Endodermal cell (in vitro differentiated cells): Measurements from ENCODE around the gene PNPLA8. TPM values are rescaled to one million over a fixed set of nuclear protein-coding genes. Genes with fewer than 3 reads are reported as not detected.
"Not testable (repeated sequence)": the region's sequence is repeated elsewhere in the genome, so short reads cannot be mapped to it uniquely, and the experiment has no call there.

ENCODE experiments used
- DNase-seq: peaks from one replicate; pipeline ENCODE4 v3.0.0-alpha.2; 2017
- H3K27ac ChIP-seq: 2 replicates; pipeline ENCODE4 v1.5.1; 2013; ENCODE audit warnings: mild to moderate bottlenecking, low read depth, low read length, moderate library complexity
- H3K27me3 ChIP-seq: 2 replicates; pipeline ENCODE4 v1.6.1; 2013; ENCODE audit warnings: mild to moderate bottlenecking, low read length, moderate library complexity; ENCODE audit not compliant: insufficient read depth, control insufficient read depth, poor library complexity, severe bottlenecking
- H3K36me3 ChIP-seq: 2 replicates; pipeline ENCODE4 v1.7.0; 2013; ENCODE audit warnings: mild to moderate bottlenecking, low read length, moderate library complexity; ENCODE audit not compliant: control insufficient read depth, insufficient read depth
- H3K4me1 ChIP-seq: one replicate; pipeline ENCODE4 v1.7.0; 2013; ENCODE audit warnings: low read length; ENCODE audit not compliant: control insufficient read depth, insufficient read depth
- H3K4me3 ChIP-seq: 2 replicates; pipeline ENCODE4 v1.5.1; 2013; ENCODE audit warnings: mild to moderate bottlenecking, low read length, moderate library complexity
- H3K9ac ChIP-seq: 2 replicates; pipeline ENCODE4 v1.6.1; 2013; ENCODE audit warnings: mild to moderate bottlenecking, low read length, moderate library complexity; ENCODE audit not compliant: poor library complexity, severe bottlenecking; ENCODE audit errors: extremely low read depth
- H3K9me3 ChIP-seq: 2 replicates; pipeline ENCODE4 v1.6.1; 2013; ENCODE audit warnings: mild to moderate bottlenecking, low read length, moderate library complexity; ENCODE audit not compliant: control insufficient read depth
- H3K27ac Mint-ChIP-seq: 2 replicates; pipeline ENCODE4 v1.8.0; 2020; ENCODE audit warnings: mixed read lengths
- H3K27me3 Mint-ChIP-seq: 2 replicates; pipeline ENCODE4 v1.8.0; 2021; ENCODE audit warnings: mild to moderate bottlenecking, mixed read lengths; ENCODE audit not compliant: insufficient read depth
- H3K36me3 Mint-ChIP-seq: 2 replicates; pipeline ENCODE4 v1.8.0; 2020; ENCODE audit warnings: low read depth, mixed read lengths
- H3K4me1 Mint-ChIP-seq: 2 replicates; pipeline ENCODE4 v1.8.0; 2020; ENCODE audit warnings: mixed read lengths
- H3K4me3 Mint-ChIP-seq: 2 replicates; pipeline ENCODE4 v1.8.0; 2020; ENCODE audit warnings: mild to moderate bottlenecking, moderate library complexity, mixed read lengths
- H3K9me3 Mint-ChIP-seq: 2 replicates; pipeline ENCODE4 v1.8.0; 2020; ENCODE audit warnings: mild to moderate bottlenecking, mixed read lengths
- CTCF ChIP-seq: fragments of 200-600 bp; sonication (generic); conservative IDR thresholded peaks from 2 replicates; pipeline ENCODE4 v1.5.0; 2021; ENCODE audit warnings: antibody characterized with exemption, mild to moderate bottlenecking
- WGBS, 2 experiments: methylation state at CpG; one replicate each; pipeline versions ENCODE4 v1.1.5 to v1.1.7; 2013; ENCODE audit warnings: missing lambda C conversion rate in 2 of 2, mixed read lengths in 1 of 2; ENCODE audit not compliant: insufficient coverage in 1 of 2, insufficient read length in 1 of 2; 5-methylcytosine and 5-hydroxymethylcytosine counted together
- total RNA-seq, 2 donors: library from RNA; stranded (reverse); fragmentation: NEBNext Ultra II Directional in 1 of 2; extraction: Animal tissue kit (Norgen Biotek cat#: 25700) in 1 of 2; gene quantifications; 2 replicates in 1 of 2; 3 replicates in 1 of 2; pipeline ENCODE4 v1.2.1, GENCODE V29; 2021

The PNPLA8 gene
- total RNA-seq, 2 donors from 2014 or later, result 15.9 to 20.1 TPM

DNA sequence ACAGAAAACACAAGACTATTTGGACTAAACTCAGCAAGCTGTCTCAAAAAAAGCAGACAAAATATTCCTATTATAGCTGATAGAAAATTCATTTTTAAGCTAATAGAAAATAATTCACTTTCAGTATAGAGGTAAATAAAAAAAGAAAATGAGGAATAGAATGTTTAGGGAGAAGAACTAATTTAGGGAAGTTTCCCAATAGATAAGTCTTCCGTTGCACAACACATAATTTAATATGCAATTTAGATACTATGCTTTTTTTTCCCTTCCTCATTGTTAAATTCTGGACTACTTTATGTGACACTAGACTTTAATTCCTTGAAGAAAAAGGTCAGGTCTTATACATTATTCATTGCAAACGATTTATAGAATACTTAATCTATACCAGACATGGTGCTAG is 10.3 kb downstream of the PNPLA8 start:
- H3K4me3 ChIP-seq, result no peak overlapping the region
- no peaks in the 10 kb centered on the region for H3K27me3 Mint-ChIP-seq
- H3K9ac ChIP-seq, result no peak overlapping the region
- H3K36me3 Mint-ChIP-seq, result peaks cover 59% of the 10 kb centered on the region
- peaks cover 51% of the 10 kb centered on the region for H3K36me3 ChIP-seq
- H3K4me1 Mint-ChIP-seq, result peaks cover 3% of the 10 kb centered on the region
- WGBS, 2 experiments, result 80 to 100% methylated on average over 1 to 2 of the region's 2 CpGs
- no peak overlapping the region for H3K27ac Mint-ChIP-seq
- DNase-seq, result no peak
- no peak overlapping the region for H3K4me3 Mint-ChIP-seq
- H3K9me3 ChIP-seq, result peaks cover 10% of the 10 kb centered on the region
- no peaks in the 10 kb centered on the region for H3K9me3 Mint-ChIP-seq
- H3K27me3 ChIP-seq, result no peaks in the 10 kb centered on the region
- no peaks in the 10 kb centered on the region for H3K4me1 ChIP-seq
- no peak overlapping the region for H3K27ac ChIP-seq
- TF ChIP-seq CTCF, result no peak

- Histone ChIP-seq H3K36me3 (peaks cover 51% of the 10 kb centered on the region), H3K4me1 (no peaks in the 10 kb centered on the region), H3K27ac (no peak overlapping the region), H3K9ac (no peak overlapping the region), H3K9me3 (peaks cover 10% of the 10 kb centered on the region), H3K4me3 (no peak overlapping the region), H3K27me3 (no peaks in the 10 kb centered on the region)
- H3K9me3 Mint-ChIP-seq, result peaks cover 3% of the 10 kb centered on the region
- peaks cover 64% of the 10 kb centered on the region for H3K36me3 Mint-ChIP-seq
- no peak for DNase-seq
- WGBS, 2 experiments, result 90 to 92% methylated on average over 3 of the region's 3 CpGs
- no peak for TF ChIP-seq CTCF
- H3K4me3 Mint-ChIP-seq, result no peak overlapping the region
- H3K27me3 Mint-ChIP-seq, result no peaks in the 10 kb centered on the region
- no peaks in the 10 kb centered on the region for H3K4me1 Mint-ChIP-seq
- no peak overlapping the region for H3K27ac Mint-ChIP-seq
Observed at GRCh38 chr7:108515013-108515412, 10.9 kb downstream of the PNPLA8 start.

GRCh38 chr7:108511939-108512338 is 14.0 kb downstream of the PNPLA8 start:
- 95 to 100% methylated on average over 1 to 4 of the region's 4 CpGs for WGBS, 2 experiments
- DNase-seq, result no peak
- Histone ChIP-seq H3K27me3 (no peaks in the 10 kb centered on the region), H3K4me1 (no peaks in the 10 kb centered on the region), H3K4me3 (no peak overlapping the region), H3K9me3 (peaks cover 9% of the 10 kb centered on the region), H3K36me3 (peaks cover 40% of the 10 kb centered on the region), H3K9ac (no peak overlapping the region), H3K27ac (no peak overlapping the region)
- Mint-ChIP-seq H3K4me3 (no peak overlapping the region), H3K27me3 (no peaks in the 10 kb centered on the region), H3K27ac (no peak overlapping the region), H3K9me3 (peaks cover 3% of the 10 kb centered on the region), H3K4me1 (no peaks in the 10 kb centered on the region), H3K36me3 (peaks cover 44% of the 10 kb centered on the region)
- no peak for TF ChIP-seq CTCF

DNA sequence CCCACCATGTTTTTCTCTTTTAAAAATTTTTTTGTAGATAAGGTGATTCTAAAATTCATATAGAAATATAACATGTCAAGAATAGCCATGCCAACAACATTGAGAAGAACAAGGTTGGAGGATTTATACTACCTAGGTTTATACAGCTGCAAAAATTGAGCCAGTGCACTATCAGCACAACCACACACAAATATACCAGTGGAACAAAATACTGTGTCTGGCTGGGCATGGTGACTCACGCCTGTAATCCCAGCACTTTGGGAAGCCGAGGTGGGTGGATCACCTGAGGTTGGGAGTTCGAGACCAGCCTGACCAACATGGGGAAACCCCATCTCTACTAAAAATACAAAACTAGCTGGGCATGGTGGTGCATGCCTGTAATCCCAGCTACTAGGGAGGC is 21.4 kb downstream of the PNPLA8 start:
- not testable (repeated sequence) for H3K27ac Mint-ChIP-seq, H3K27me3 Mint-ChIP-seq, H3K4me1 Mint-ChIP-seq, DNase-seq, H3K27ac ChIP-seq, H3K9ac ChIP-seq, H3K9me3 Mint-ChIP-seq, H3K4me3 ChIP-seq, H3K27me3 ChIP-seq, H3K4me3 Mint-ChIP-seq, H3K4me1 ChIP-seq
- peaks cover 26% of the 10 kb centered on the region for H3K36me3 Mint-ChIP-seq
- peaks cover 27% of the 10 kb centered on the region for H3K36me3 ChIP-seq
- peaks cover 11% of the 10 kb centered on the region for H3K9me3 ChIP-seq
- WGBS, 2 experiments, result 92% methylated on average over 3 of the region's 3 CpGs; no CpG with 5 or more reads in 1 of the 2 experiments
